IPS-NIHi7 (cell line): Measurements from ENCODE around the gene DLGAP4.

Source experiments
- DNase-seq: peaks from one replicate; pipeline ENCODE4 v3.0.0; 2012; ENCODE audit warnings: mixed read lengths; ENCODE audit errors: extremely low spot score

The DLGAP4 gene

GRCh38 chr20:36477475-36477874 lies 171.3 kb downstream of the DLGAP4 start:
- DNase-seq = no peak

DNA sequence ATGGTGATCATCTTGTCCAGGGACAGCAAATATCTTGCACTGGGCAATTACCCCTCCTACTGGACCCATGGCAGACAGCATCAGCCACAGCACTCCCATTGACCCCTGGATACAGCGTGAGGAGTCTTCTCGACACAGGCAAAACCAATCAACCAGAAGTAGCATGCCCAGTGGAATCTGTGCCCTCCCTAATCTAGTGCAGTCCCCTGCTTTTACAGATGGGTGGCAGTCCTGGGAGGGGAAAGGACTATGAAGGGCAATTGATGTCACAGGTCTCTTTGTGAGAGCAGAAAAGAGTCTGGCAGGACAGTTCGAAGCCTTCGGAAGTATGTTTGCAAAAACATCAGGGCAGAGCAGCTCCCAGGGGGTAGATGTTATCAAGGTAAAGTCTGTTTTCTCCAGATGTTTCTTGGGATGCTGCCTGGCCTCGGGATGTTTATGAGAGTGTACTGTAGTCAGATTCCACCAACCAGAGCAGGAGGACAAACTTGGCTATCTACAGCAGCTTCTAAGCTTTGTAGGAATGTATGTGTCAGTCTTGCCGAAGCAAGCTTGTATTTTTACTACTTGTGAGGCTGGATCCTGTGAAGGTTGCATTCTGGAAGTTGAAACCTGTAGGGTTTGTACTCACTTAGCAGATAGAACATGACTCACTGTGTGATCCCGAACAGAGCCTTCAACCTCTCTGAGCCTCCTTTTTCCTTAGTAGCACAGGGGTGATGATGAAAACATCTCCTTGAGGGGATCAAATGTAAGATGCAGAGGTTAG lies 172.2 kb downstream of the DLGAP4 start:
- no peak for DNase-seq

DNA sequence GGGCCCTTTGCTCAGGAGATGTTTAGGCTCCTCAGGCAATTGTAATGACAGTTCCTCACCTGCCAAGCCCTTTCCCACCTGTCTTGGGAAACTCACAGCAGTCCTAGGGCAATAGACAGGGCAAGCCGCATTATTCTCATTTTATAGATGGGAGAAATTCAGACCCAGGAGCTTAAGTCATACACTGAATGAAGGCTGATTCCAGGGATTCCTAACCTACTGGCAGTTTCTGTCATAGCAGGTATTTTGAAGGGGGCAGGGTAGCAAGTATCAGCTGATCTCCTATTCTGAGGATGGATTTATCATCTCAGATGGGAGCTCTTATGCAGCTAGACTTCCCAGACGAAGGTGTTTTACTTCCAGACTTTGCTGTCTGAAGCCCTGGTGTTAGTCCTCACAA lies 173.8 kb downstream of the DLGAP4 start:
- DNase-seq = no peak

- no peak for DNase-seq
Measured at GRCh38 chr20:36480456-36481048, 174.4 kb downstream of the DLGAP4 start.

GRCh38 chr20:36481380-36482043 lies 175.4 kb downstream of the DLGAP4 start:
- no peak for DNase-seq

GRCh38 chr20:36482044-36482473 lies 175.9 kb downstream of the DLGAP4 start:
- DNase-seq = no peak

GRCh38 chr20:36483209-36483918 lies 177.2 kb downstream of the DLGAP4 start:
- DNase-seq = no peak

DNA sequence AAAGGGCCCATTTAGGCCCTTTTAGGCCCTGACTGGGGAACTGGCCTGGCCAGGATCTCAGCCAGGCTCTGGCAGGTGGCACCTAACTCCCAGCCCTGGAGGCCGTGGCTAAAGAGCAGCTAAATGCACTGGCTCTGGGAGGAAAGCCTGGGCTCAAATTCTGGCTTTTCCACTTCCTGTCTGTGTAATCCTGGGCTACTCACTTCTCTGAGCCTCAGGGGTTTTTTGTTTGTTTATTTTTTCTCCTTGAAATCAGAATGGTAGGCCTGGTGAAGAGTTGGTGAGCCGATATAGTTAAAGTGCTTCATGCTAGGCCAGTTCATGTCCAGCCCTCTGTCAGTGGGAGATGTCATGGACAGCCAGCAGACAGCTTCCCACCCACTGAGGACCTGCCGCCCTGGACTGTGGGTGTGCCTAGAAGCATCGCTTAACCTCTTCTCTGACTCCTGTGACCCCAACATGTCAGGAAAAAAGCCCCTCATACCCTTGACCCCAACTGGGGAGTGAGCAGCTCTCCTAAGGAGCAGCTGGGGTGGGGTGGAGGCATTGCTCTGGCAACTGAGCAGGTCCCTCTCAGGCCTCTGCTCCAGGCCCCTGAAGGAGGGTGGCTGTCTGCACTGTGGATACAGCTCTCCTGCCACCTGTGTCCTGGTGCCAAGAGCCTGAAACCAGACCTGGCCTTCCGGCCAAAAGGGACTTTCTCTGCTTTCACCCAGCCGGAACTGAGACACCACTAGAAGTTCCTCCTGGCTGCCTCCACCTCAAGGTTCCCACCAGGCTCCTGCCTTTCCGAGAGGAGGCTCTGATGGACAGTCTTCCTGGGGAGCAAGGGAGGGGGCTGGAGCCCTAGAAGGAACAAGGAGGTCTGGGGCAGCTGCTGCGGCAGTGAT lies 178.0 kb downstream of the DLGAP4 start:
- DNase-seq = no peak

DNA sequence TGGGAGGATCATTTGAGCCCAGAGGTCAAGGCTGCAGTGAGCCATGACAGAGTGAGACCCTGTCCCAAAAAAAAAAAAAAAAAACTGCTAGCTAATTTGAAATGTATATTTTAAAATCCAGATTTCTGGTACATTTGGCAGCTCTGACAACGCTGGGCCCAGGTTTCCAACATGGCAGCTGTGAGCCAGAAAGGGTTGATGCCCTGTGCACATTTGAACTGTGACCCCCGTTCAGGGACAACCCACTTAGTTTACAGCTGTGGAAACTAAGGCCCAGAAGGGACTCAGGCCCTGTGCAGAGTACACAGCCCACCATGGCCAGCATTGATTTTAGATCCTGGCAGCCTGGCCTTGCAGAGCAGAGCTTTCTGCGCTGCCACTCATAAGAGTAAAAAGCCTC lies 179.1 kb downstream of the DLGAP4 start:
- no peak for DNase-seq

GRCh38 chr20:36487069-36487468 lies 180.9 kb downstream of the DLGAP4 start:
- no peak for DNase-seq

DNA sequence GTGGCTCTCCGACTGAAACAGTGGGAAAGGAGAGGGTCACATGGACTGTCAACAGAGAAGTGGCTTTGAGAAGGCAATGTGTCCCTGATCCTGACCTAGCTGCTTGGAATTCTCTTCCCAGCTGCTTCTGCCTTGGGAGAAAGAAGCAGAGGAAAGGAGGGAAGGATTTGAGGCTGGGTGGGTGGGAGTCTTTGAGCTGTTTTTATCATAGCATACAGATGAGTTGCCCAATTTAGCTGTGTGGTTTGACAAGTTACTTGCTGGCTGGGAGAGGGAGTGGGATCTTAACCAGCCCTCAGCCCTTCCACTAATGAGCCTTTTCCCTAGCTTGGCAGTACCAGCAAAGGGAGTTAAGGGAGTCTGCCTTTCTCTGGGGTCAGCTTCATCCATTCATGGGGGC lies 184.1 kb downstream of the DLGAP4 start:
- DNase-seq = no peak

GRCh38 chr20:36491901-36492617 lies 185.9 kb downstream of the DLGAP4 start:
- DNase-seq = no peak

- DNase-seq = peak; percentile 65
Measured at GRCh38 chr20:36493051-36493800, 187.1 kb downstream of the DLGAP4 start.

DNA sequence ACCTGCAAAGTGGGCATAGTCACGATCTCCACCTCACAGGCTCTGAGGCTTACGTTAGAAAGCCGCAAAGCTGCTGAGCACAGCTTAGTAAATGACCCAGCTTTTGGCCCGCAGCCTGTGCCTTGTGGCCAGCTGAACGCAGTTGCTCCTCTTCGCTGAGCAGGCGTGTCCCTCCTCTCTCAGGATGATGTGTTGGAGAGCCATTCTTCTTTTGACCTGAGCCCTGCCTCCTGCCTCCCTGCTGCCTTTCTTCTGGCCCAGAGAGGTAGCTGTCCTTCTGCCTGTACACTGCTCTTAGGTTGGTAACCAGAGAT lies 187.6 kb downstream of the DLGAP4 start:
- DNase-seq = no peak

DNA sequence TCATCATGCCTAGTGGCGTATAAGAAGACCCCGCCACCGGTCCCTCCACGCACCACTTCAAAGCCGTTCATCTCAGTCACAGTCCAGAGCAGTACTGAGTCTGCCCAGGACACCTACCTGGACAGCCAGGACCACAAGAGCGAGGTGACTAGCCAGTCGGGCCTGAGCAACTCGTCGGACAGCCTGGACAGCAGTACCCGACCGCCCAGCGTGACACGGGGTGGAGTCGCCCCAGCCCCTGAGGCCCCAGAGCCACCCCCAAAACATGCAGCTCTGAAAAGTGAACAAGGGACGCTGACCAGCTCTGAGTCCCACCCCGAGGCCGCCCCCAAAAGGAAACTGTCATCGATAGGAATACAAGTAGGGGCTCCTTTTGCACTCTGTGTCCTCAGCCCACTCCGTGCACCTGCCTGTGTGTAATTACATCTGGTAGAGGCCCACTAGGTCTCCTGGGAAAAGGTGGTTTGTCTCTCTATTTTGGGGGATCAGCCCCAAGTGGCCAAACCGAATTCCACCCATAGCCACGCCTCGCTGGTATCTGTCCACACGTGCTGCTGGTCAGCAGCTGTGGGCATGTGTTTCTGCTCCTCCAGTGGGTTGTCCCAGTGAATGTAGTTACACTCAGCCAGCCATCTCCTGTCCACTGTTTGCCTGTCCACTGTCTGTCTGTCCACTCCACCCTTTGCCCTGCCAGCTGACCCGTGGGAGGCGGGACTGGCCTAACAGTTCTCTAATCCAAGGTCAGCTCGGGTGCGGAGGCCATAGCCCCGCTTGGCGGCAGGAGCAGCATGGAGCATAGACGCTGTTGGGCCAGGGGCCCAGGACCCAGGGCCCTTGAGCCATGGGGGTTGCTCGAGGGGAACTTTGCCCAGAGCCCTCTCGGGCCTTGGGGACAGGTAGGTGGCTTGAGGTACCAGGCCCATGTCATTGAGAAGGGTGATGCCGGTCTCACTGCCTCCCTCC lies 190.8 kb downstream of the DLGAP4 start:
- no peak for DNase-seq

- no peak for DNase-seq
Measured at GRCh38 chr20:36497856-36498255, 191.7 kb downstream of the DLGAP4 start.

GRCh38 chr20:36498386-36499179 lies 192.4 kb downstream of the DLGAP4 start:
- no peak for DNase-seq

GRCh38 chr20:36499211-36499610 lies 193.1 kb downstream of the DLGAP4 start:
- no peak for DNase-seq
